Measurements from ENCODE around the gene RFK.
A peak's percentile ranks its signal among the peaks of the same experiment; 100 is the strongest.
"Not testable (repeated sequence)": the region's sequence is repeated elsewhere in the genome, so short reads cannot be mapped to it uniquely, and the experiment has no call there.

RFK gene

GRCh38 chr9:76371901-76372300, 22.3 kb downstream of the RFK start:
- peak; percentile 67 for DNase-seq (ENCODE audit: low read depth)
- H3K4me3 ChIP-seq (replicated peaks; ENCODE audit: low read depth, low read length) = no peak overlapping the region
- no peak for TF ChIP-seq CTCF (IDR thresholded peaks at IDR 0.05; ENCODE audit: low read length, missing control alignments)

- no peak for DNase-seq (ENCODE audit: low read depth)
- H3K4me3 ChIP-seq (replicated peaks; ENCODE audit: low read depth, low read length) = no peak overlapping the region
- TF ChIP-seq CTCF (IDR thresholded peaks at IDR 0.05; ENCODE audit: low read length, missing control alignments) = no peak
Measured at GRCh38 chr9:76370396-76371023, 23.7 kb downstream of the RFK start.

- peak; percentile 50 for DNase-seq (ENCODE audit: low read depth)
- no peak overlapping the region for H3K4me3 ChIP-seq (replicated peaks; ENCODE audit: low read depth, low read length)
- TF ChIP-seq CTCF (IDR thresholded peaks at IDR 0.05; ENCODE audit: low read length, missing control alignments) = no peak
Measured at GRCh38 chr9:76369583-76369982, 24.6 kb downstream of the RFK start.

- H3K4me3 ChIP-seq (replicated peaks; ENCODE audit: low read depth, low read length) = no peak overlapping the region
- DNase-seq (ENCODE audit: low read depth) = no peak
- TF ChIP-seq CTCF (IDR thresholded peaks at IDR 0.05; ENCODE audit: low read length, missing control alignments) = no peak
Measured at GRCh38 chr9:76366275-76366674, 28.0 kb downstream of the RFK start.

- DNase-seq (ENCODE audit: low read depth) = peak; percentile 58
- TF ChIP-seq CTCF (IDR thresholded peaks at IDR 0.05; ENCODE audit: low read length, missing control alignments) = no peak
- H3K4me3 ChIP-seq (replicated peaks; ENCODE audit: low read depth, low read length) = no peak overlapping the region
Measured at GRCh38 chr9:76365028-76365427, 29.2 kb downstream of the RFK start.

- no peak for DNase-seq (ENCODE audit: low read depth)
- no peak for TF ChIP-seq CTCF (IDR thresholded peaks at IDR 0.05; ENCODE audit: low read length, missing control alignments)
- H3K4me3 ChIP-seq (replicated peaks; ENCODE audit: low read depth, low read length) = no peak overlapping the region
Measured at GRCh38 chr9:76363032-76363395, 31.2 kb downstream of the RFK start.

GRCh38 chr9:76362332-76363031, 31.7 kb downstream of the RFK start:
- H3K4me3 ChIP-seq (replicated peaks; ENCODE audit: low read depth, low read length); DNase-seq (ENCODE audit: low read depth): not testable (repeated sequence)

Data from fibroblast of pulmonary artery (primary cell).